T-helper 1 cell treated with Interleukin-12 subunit alpha and Interleukin-12 subunit beta and Interleukin-4 antibody, amounts not matched to agents 30 μg/mL and 1 μg/mL, for 36 hours (primary cell): Measurements from ENCODE around the gene SYNRG.
A peak's percentile ranks its signal among the peaks of the same experiment; 100 is the strongest.
"Not testable (repeated sequence)": the region's sequence is repeated elsewhere in the genome, so short reads cannot be mapped to it uniquely, and the experiment has no call there.

Source experiments
- H3K27ac Mint-ChIP-seq: one replicate; pipeline ENCODE4 v1.8.0; 2021; ENCODE audit warnings: mild to moderate bottlenecking, mixed read lengths
- H3K27me3 Mint-ChIP-seq: one replicate; pipeline ENCODE4 v1.8.0; 2021; ENCODE audit warnings: low read depth, mixed read lengths
- H3K36me3 Mint-ChIP-seq: one replicate; pipeline ENCODE4 v1.8.0; 2021; ENCODE audit warnings: low read depth, mixed read lengths
- H3K4me1 Mint-ChIP-seq: one replicate; pipeline ENCODE4 v1.8.0; 2021; ENCODE audit warnings: low read depth, mixed read lengths
- H3K4me3 Mint-ChIP-seq: one replicate; pipeline ENCODE4 v1.8.0; 2021; ENCODE audit warnings: mild to moderate bottlenecking, moderate library complexity, mixed read lengths
- H3K9me3 Mint-ChIP-seq: one replicate; pipeline ENCODE4 v1.8.0; 2021; ENCODE audit warnings: mixed read lengths

SYNRG gene, protein sequence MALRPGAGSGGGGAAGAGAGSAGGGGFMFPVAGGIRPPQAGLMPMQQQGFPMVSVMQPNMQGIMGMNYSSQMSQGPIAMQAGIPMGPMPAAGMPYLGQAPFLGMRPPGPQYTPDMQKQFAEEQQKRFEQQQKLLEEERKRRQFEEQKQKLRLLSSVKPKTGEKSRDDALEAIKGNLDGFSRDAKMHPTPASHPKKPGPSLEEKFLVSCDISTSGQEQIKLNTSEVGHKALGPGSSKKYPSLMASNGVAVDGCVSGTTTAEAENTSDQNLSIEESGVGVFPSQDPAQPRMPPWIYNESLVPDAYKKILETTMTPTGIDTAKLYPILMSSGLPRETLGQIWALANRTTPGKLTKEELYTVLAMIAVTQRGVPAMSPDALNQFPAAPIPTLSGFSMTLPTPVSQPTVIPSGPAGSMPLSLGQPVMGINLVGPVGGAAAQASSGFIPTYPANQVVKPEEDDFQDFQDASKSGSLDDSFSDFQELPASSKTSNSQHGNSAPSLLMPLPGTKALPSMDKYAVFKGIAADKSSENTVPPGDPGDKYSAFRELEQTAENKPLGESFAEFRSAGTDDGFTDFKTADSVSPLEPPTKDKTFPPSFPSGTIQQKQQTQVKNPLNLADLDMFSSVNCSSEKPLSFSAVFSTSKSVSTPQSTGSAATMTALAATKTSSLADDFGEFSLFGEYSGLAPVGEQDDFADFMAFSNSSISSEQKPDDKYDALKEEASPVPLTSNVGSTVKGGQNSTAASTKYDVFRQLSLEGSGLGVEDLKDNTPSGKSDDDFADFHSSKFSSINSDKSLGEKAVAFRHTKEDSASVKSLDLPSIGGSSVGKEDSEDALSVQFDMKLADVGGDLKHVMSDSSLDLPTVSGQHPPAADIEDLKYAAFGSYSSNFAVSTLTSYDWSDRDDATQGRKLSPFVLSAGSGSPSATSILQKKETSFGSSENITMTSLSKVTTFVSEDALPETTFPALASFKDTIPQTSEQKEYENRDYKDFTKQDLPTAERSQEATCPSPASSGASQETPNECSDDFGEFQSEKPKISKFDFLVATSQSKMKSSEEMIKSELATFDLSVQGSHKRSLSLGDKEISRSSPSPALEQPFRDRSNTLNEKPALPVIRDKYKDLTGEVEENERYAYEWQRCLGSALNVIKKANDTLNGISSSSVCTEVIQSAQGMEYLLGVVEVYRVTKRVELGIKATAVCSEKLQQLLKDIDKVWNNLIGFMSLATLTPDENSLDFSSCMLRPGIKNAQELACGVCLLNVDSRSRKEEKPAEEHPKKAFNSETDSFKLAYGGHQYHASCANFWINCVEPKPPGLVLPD (N-terminal part only)

GRCh38 chr17:37609170-37610040 lies at the start of gene SYNRG:
Gene SYNRG, minus strand, starts transcription at chr17:37609418. Its CDS starts 63 bp downstream, at chr17:37609355.
- Mint-ChIP-seq H3K4me3 (peak within 1 kb of the TSS; percentile 89), H3K4me1 (peaks cover 34% of the 10 kb centered on the region), H3K27ac (peak within 1 kb of the TSS; percentile 80), H3K36me3 (peaks cover 26% of the 10 kb centered on the region), H3K9me3 (no peaks in the 10 kb centered on the region), H3K27me3 (no peaks in the 10 kb centered on the region)

- H3K4me3 Mint-ChIP-seq: no peak overlapping the region
- no peak overlapping the region for H3K27ac Mint-ChIP-seq
- H3K27me3 Mint-ChIP-seq: peaks cover 36% of the 10 kb centered on the region
- no peaks in the 10 kb centered on the region for H3K9me3 Mint-ChIP-seq
- no peaks in the 10 kb centered on the region for H3K4me1 Mint-ChIP-seq
- H3K36me3 Mint-ChIP-seq: no peaks in the 10 kb centered on the region
Measured at GRCh38 chr17:37657202-37657601, 48.0 kb upstream of the SYNRG start.

GRCh38 chr17:37651849-37652248 lies 42.6 kb upstream of the SYNRG start:
- Mint-ChIP-seq H3K4me3 (no peak overlapping the region), H3K27ac (no peak overlapping the region), H3K36me3 (no peaks in the 10 kb centered on the region), H3K4me1 (peaks cover 9% of the 10 kb centered on the region), H3K9me3 (no peaks in the 10 kb centered on the region), H3K27me3 (peaks cover 54% of the 10 kb centered on the region)

DNA sequence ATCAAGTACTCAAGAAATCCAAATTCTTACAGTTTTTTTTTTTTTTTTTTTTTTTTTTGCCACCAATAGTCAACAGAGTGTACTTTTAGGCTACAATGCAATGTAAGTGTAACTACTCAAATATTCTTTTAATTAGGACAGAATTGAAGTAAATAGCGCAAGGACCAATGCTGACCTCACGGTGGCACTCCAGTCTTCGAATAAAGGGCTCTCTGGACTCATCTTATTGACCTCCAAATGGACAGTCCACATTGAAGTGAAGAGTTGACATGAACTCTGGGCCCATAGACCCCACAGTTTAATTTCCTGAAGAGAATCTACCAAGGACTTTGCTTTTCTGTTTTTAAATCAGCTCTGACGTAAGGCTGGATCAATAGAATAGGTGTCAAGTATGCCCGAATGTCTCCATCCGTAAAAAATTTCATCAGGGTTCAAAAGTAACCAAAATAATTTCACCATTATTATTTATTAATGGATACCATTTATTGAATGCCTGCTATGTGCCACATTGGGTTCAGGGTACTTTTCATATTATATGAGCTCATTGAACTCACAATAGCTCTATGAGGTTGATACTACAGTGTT lies 41.3 kb upstream of the SYNRG start:
- Mint-ChIP-seq H3K4me3 (no peak overlapping the region), H3K27me3 (peaks cover 68% of the 10 kb centered on the region), H3K9me3 (no peaks in the 10 kb centered on the region), H3K36me3 (no peaks in the 10 kb centered on the region), H3K4me1 (peaks cover 9% of the 10 kb centered on the region), H3K27ac (no peak overlapping the region)

- Mint-ChIP-seq H3K36me3 (no peaks in the 10 kb centered on the region), H3K4me1 (peaks cover 12% of the 10 kb centered on the region), H3K27me3 (peaks cover 69% of the 10 kb centered on the region), H3K9me3 (no peaks in the 10 kb centered on the region), H3K27ac (no peak overlapping the region), H3K4me3 (no peak overlapping the region)
Measured at GRCh38 chr17:37648555-37648954, 39.3 kb upstream of the SYNRG start.

- Mint-ChIP-seq H3K4me1 (peaks cover 16% of the 10 kb centered on the region), H3K27ac (no peak overlapping the region), H3K27me3 (peaks cover 65% of the 10 kb centered on the region), H3K36me3 (peaks cover 2% of the 10 kb centered on the region), H3K9me3 (no peaks in the 10 kb centered on the region), H3K4me3 (no peak overlapping the region)
Measured at GRCh38 chr17:37647856-37648255, 38.6 kb upstream of the SYNRG start.

- Mint-ChIP-seq H3K27me3 (peaks cover 43% of the 10 kb centered on the region), H3K4me3 (peak overlapping the region; percentile 91), H3K9me3 (no peaks in the 10 kb centered on the region), H3K4me1 (peaks cover 34% of the 10 kb centered on the region), H3K36me3 (peaks cover 17% of the 10 kb centered on the region), H3K27ac (no peak overlapping the region)
Measured at GRCh38 chr17:37643869-37644268, 34.7 kb upstream of the SYNRG start.

- Mint-ChIP-seq H3K4me3 (peak within 1 kb of the TSS; percentile 91), H3K4me1 (peaks cover 31% of the 10 kb centered on the region), H3K9me3 (no peaks in the 10 kb centered on the region), H3K27me3 (peaks cover 36% of the 10 kb centered on the region), H3K27ac (peak within 1 kb of the TSS; percentile 87), H3K36me3 (peaks cover 21% of the 10 kb centered on the region)
Measured at GRCh38 chr17:37643118-37643766, 34.0 kb upstream of the SYNRG start, which contains the start of gene DDX52. Gene DDX52, minus strand, starts transcription at chr17:37643446. Its CDS starts 26 bp downstream, at chr17:37643420.

DNA sequence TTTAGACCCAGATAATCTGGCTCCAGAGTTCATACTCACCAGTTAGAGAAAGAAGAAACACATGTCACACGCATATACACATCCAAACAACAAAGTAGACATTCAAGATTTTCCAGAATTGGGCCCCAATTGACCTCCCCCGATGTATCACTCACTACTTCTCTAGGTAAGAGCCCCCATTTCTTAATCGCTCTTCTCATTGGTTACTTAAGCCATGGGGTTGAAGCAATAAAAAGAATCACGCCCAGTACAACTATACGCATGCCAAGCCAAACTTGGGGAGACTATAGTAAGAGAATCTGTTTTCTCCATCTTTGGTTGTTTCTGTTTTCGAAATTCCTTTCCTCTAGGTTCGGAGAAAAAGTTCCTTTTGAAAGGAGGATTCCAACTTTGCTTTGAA lies 33.5 kb upstream of the SYNRG start:
- peaks cover 25% of the 10 kb centered on the region for H3K36me3 Mint-ChIP-seq
- peak overlapping the region; percentile 91 for H3K4me3 Mint-ChIP-seq
- H3K9me3 Mint-ChIP-seq: no peaks in the 10 kb centered on the region
- H3K27me3 Mint-ChIP-seq: peaks cover 31% of the 10 kb centered on the region
- H3K4me1 Mint-ChIP-seq: peaks cover 30% of the 10 kb centered on the region
- peak overlapping the region; percentile 87 for H3K27ac Mint-ChIP-seq

DNA sequence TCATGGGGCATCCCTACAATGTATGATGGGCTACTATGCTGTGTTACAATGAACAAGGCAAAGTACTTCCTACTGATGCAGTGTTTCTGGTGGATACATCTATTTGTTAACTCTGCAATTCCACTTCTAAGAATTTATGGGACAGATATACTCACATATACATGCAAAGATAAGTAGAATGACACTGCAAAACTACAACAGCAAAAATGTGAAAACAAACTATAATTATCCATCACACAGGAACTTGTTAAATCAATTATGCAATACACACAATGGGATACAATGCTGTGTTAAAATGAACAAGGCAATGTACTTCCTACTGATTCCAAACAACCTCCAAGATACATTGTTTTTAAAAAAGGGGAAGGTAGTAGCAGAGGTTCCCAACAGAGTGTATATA lies 30.8 kb upstream of the SYNRG start:
- Mint-ChIP-seq H3K4me1 (peaks cover 31% of the 10 kb centered on the region), H3K4me3 (no peak overlapping the region), H3K27ac (no peak overlapping the region), H3K9me3 (no peaks in the 10 kb centered on the region), H3K27me3 (peaks cover 12% of the 10 kb centered on the region), H3K36me3 (peaks cover 36% of the 10 kb centered on the region)

DNA sequence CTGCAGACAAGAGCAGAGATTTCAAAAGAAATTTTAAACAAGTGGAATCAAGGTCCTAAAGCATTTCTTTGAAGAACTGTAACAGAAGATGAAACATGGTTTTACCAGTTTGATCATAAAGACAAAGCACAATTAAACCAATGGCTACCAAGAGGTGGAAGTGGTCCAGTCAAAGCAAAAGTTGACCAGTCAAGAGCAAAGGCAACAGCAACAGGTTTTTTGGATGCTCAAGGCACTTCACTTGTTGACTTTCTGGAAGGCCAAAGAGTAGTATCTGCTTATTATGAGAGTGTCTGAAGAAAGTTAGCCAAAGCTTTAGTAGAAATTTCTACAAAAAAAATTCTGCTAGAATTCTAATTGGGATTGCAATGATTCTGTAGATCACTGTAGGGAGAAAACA lies 28.7 kb upstream of the SYNRG start:
- H3K27ac Mint-ChIP-seq: no peak overlapping the region
- H3K36me3 Mint-ChIP-seq: peaks cover 37% of the 10 kb centered on the region
- no peaks in the 10 kb centered on the region for H3K27me3 Mint-ChIP-seq
- H3K4me3 Mint-ChIP-seq: no peak overlapping the region
- peaks cover 24% of the 10 kb centered on the region for H3K4me1 Mint-ChIP-seq
- no peaks in the 10 kb centered on the region for H3K9me3 Mint-ChIP-seq

DNA sequence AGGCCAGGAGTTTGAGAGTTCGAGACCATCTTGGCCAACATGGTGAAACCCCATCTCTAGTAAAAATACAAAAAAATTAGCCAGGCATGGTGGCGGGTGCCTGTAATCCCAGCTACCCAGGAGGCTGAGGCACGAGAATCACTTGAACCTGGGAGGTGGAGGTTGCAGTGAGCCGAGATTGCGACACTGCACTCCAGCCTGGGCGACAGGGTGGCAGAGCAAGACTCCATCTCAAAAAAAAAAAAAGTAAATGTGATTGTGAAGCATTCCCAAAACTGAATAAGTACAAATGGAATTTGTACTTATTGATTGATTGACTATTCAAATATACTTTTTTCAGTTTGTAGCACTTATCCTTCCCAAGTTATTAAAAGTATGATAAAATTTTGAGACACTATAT lies 7.2 kb upstream of the SYNRG start:
- H3K4me1 Mint-ChIP-seq, H3K27me3 Mint-ChIP-seq, H3K4me3 Mint-ChIP-seq, H3K9me3 Mint-ChIP-seq, H3K27ac Mint-ChIP-seq: not testable (repeated sequence)
- peaks cover 32% of the 10 kb centered on the region for H3K36me3 Mint-ChIP-seq

- Mint-ChIP-seq H3K36me3 (peaks cover 22% of the 10 kb centered on the region), H3K4me3 (no peak overlapping the region), H3K27ac (no peak overlapping the region), H3K9me3 (no peaks in the 10 kb centered on the region), H3K4me1 (peaks cover 3% of the 10 kb centered on the region), H3K27me3 (no peaks in the 10 kb centered on the region)
Measured at GRCh38 chr17:37614823-37615222, 5.6 kb upstream of the SYNRG start.
